ENCODE data around the gene LRMDA. TPM values are rescaled to one million over a fixed set of nuclear protein-coding genes. Genes with fewer than 3 reads are reported as not detected.

The LRMDA gene
- total and polyA plus RNA-seq, 2 of the 8 experiments (the other 6 are each of a cell fraction or from before 2014, with no cell fraction given) = 0.86 to 2.8 TPM

DNA sequence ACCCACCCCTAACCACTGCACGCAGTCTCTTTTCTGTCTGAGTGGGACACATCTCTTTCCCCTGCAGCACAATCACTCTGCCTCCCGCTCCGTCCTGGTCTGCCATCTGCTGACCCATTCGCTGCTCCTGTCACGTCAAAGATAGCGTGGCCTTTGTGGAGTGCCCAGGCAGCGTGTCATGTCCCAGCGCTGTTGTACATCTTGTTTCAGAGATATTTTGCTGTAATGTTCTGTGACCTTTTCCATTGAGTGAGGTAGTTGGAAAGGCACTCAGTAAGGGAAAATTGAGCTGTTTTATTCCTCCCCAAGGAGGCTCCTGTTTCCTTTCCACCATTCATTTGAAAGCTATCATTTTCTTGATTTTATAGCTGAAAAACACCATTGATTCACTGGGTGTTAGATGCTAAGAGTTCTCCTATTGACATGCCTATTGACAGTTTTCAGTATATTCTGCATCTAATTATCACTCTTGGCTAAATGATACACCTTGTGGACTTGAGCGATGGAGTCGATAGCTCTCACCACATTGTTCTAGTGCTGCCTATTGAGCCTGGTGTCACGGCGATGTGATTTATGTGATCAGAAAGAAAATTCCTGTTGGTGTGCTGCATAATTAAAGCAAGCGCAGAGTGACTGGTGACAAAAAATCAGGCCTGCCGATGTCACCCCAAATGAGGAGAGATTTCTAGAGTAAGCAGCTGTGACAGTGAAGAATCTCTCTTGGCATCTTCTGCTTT lies 372.6 kb downstream of the LRMDA start:
- H2AFZ ChIP-seq (ENCODE audit: low read length) = no peak overlapping the region
- H3K4ac ChIP-seq (replicated peaks; ENCODE audit: insufficient read length, low read depth, low read length) = no peak overlapping the region
- H2AK5ac ChIP-seq (ENCODE audit: low read depth, low read length) = no peak overlapping the region
- H3K4me3 ChIP-seq (ENCODE audit: extremely low read depth in 1 of 4, insufficient read depth in 2 of 4, low read depth in 3 of 4, low read length in 4 of 4) = no peak overlapping the region
- H4K20me1 ChIP-seq (replicated peaks in 1 of 2; ENCODE audit: control insufficient read depth in 1 of 2, insufficient read depth in 2 of 2, low read length in 2 of 2) = no peaks in the 10 kb centered on the region
- no peak overlapping the region for H3K18ac ChIP-seq (ENCODE audit: extremely low read depth, low read length)
- TF ChIP-seq RNF2 (IDR thresholded peaks at IDR 0.05; ENCODE audit: borderline replicate concordance, low read depth, low read length, missing control alignments, poor library complexity, severe bottlenecking) = no peak
- no peak for TF ChIP-seq JUND (IDR thresholded peaks at IDR 0.05; ENCODE audit: low read length)
- TF ChIP-seq POU5F1 (IDR thresholded peaks at IDR 0.05; ENCODE audit: low read depth, low read length) = no peak
- no peak overlapping the region for H4K91ac ChIP-seq (replicated peaks; ENCODE audit: insufficient read length, low read length)
- H3K9ac ChIP-seq (replicated peaks in 1 of 4; ENCODE audit: extremely low read depth in 1 of 4, low read depth in 3 of 4, low read length in 3 of 4) = no peak overlapping the region
- no peak overlapping the region for H3K23ac ChIP-seq (ENCODE audit: insufficient read length)
- H3K56ac ChIP-seq (replicated peaks; ENCODE audit: insufficient read length, low read depth, low read length) = no peak overlapping the region
- H3K36me3 ChIP-seq (ENCODE audit: control insufficient read depth in 2 of 4, insufficient read depth in 4 of 4, low read length in 3 of 4) = no peaks in the 10 kb centered on the region
- no peaks in the 10 kb centered on the region for H3K79me1 ChIP-seq (ENCODE audit: low read depth, low read length)
- H4K5ac ChIP-seq (ENCODE audit: insufficient read length, low read depth, low read length) = no peak overlapping the region
- H3K14ac ChIP-seq (ENCODE audit: insufficient read length) = no peak overlapping the region
- no peak overlapping the region for H2BK120ac ChIP-seq (replicated peaks; ENCODE audit: low read depth, low read length)
- no peak overlapping the region for H2BK15ac ChIP-seq (ENCODE audit: low read length)
- no peak overlapping the region for H4K8ac ChIP-seq (ENCODE audit: extremely low read depth, insufficient read depth, low read length)
- no peak for DNase-seq (ENCODE audit: low read depth in 1 of 2, low spot score in 2 of 2)
- no peak overlapping the region; the same call in 1 of the 2 replicates for H2BK12ac ChIP-seq (ENCODE audit: low read depth, low read length)
- H2BK20ac ChIP-seq (ENCODE audit: low read length) = no peak overlapping the region
- no peak for FAIRE-seq
- no peak overlapping the region for H3K4me2 ChIP-seq (ENCODE audit: insufficient read depth in 1 of 2, low read depth in 2 of 2, low read length in 2 of 2)
- POLR2A ChIA-PET (ENCODE audit: partially characterized antibody) = no interaction called here
- no peaks in the 10 kb centered on the region for H3K9me3 ChIP-seq (ENCODE audit: insufficient read depth in 2 of 2, low read depth in 1 of 2, low read length in 1 of 2)
- no peak overlapping the region for H2BK5ac ChIP-seq (ENCODE audit: low read depth, low read length)
- peaks cover 0 to 3% (median 0%) of the 10 kb centered on the region in 4 experiments; a peak in 2 of 7 replicates for H3K4me1 ChIP-seq (replicated peaks in 1 of 4; ENCODE audit: control insufficient read depth in 3 of 4, insufficient read depth in 4 of 4, low read length in 3 of 4)
- no peaks in the 10 kb centered on the region for H3K79me2 ChIP-seq (ENCODE audit: control insufficient read depth in 1 of 2, insufficient read depth in 2 of 2, low read length in 2 of 2)
- no peaks in the 10 kb centered on the region for H3K27me3 ChIP-seq (replicated peaks in 1 of 4; ENCODE audit: control insufficient read depth in 3 of 4, extremely low read depth in 1 of 4, insufficient read depth in 3 of 4, low read length in 3 of 4)
- CTCF ChIA-PET (ENCODE audit: partially characterized antibody) = interaction anchor here (1.0 to 1.2 kb wide), 3 partner anchors 15 to 152 kb away, joined by 3 to 4 read pairs (median 3); no protein-coding TSS in a partner anchor
- H3K23me2 ChIP-seq (ENCODE audit: low read depth, low read length) = no peaks in the 10 kb centered on the region
- H3K27ac ChIP-seq (ENCODE audit: low read depth, low read length) = no peak overlapping the region
- WGBS, 2 experiments (ENCODE audit: extremely low coverage in 1 of 2, insufficient coverage in 1 of 2, insufficient read length in 1 of 2, insufficient replicate concordance in 2 of 2, low coverage in 1 of 2, low lambda C conversion rate in 2 of 2, missing lambda C conversion rate in 1 of 2) = 95% methylated on average over 14 of the region's 14 CpGs; no CpG with 5 or more reads in 1 of the 2 experiments
